B cell (primary cell): ENCODE results near the gene ANKRD11. TPM values are rescaled to one million over a fixed set of nuclear protein-coding genes. Genes with fewer than 3 reads are reported as not detected.

Experiments
- ATAC-seq: fragments of 200-7000 bp; cut with Tn5 transposase; one replicate; pipeline ENCODE4 v1.10.0; 2021; ENCODE audit warnings: low read depth, mild to moderate bottlenecking, moderate number of reproducible peaks, moderate library complexity
- CTCF ChIA-PET: fragments of 350-600 bp; sonication (Branson Sonifier 250); formaldehyde crosslinking; loops from one replicate; lab custom pipeline; 2021; ENCODE audit warnings: antibody characterized with exemption, inconsistent platforms; lab: Charles Lee
- POLR2A ChIA-PET: fragments of 350-600 bp; sonication (Branson Sonifier 250); formaldehyde crosslinking; loops from one replicate; lab custom pipeline; 2021; ENCODE audit warnings: antibody characterized with exemption; lab: Charles Lee
- DNase-seq: peaks from one replicate; pipeline ENCODE4 v3.0.0; 2013
- H2AFZ ChIP-seq: 2 replicates; pipeline ENCODE4 v1.6.1; 2012; ENCODE audit warnings: mild to moderate bottlenecking, low read depth, low read length; ENCODE audit not compliant: insufficient read depth, poor library complexity, severe bottlenecking
- H3K27ac ChIP-seq, 2 donors: 1 replicate in 1 of 2; 2 replicates in 1 of 2; pipeline ENCODE4 v1.5.1; 2012 to 2013; ENCODE audit warnings: low read length in 2 of 2, mild to moderate bottlenecking in 2 of 2, moderate library complexity in 1 of 2
- H3K27me3 ChIP-seq, 4 experiments: fragments of 200-600 bp in 1 of 4; sonication (generic) in 1 of 4; replicated peaks in 1 of 4; 1 replicate in 2 of 4; 2 replicates in 2 of 4; pipeline versions ENCODE4 v1.6.1 to v1.7.0; 2013 to 2016; ENCODE audit warnings: low read length in 3 of 4, mild to moderate bottlenecking in 2 of 4, mixed read lengths in 1 of 4, moderate library complexity in 1 of 4; ENCODE audit not compliant: insufficient read depth in 4 of 4, control insufficient read depth in 3 of 4; ENCODE audit errors: control extremely low read depth in 1 of 4
- H3K36me3 ChIP-seq, 2 experiments: replicated peaks in 1 of 2; 1 replicate in 1 of 2; 2 replicates in 1 of 2; pipeline versions ENCODE4 v1.6.1 to v1.7.1; 2013; ENCODE audit warnings: low read length in 1 of 2; ENCODE audit not compliant: insufficient read depth in 2 of 2, control insufficient read depth in 1 of 2; ENCODE audit errors: control extremely low read depth in 1 of 2, extremely low read depth in 1 of 2
- H3K4me1 ChIP-seq, 2 donors: fragments of 200-600 bp in 1 of 2; sonication (generic) in 1 of 2; 1 replicate in 1 of 2; 2 replicates in 1 of 2; pipeline versions ENCODE4 v1.5.1 to v1.6.1; 2013 to 2017; ENCODE audit warnings: low read length in 2 of 2; ENCODE audit not compliant: control insufficient read depth in 2 of 2, insufficient read depth in 2 of 2
- H3K4me2 ChIP-seq: replicated peaks from 2 replicates; pipeline ENCODE3; 2012; ENCODE audit warnings: mild to moderate bottlenecking, low read depth, low read length; ENCODE audit not compliant: poor library complexity, severe bottlenecking
- H3K4me3 ChIP-seq, 5 experiments: fragments of 200-600 bp in 1 of 5; sonication (generic) in 1 of 5; 1 replicate in 3 of 5; 2 replicates in 2 of 5; pipeline versions ENCODE4 v1.5.1 to v1.7.0; 2011 to 2016; ENCODE audit warnings: low read length in 4 of 5, mild to moderate bottlenecking in 4 of 5, low read depth in 2 of 5, control low read depth in 1 of 5, moderate library complexity in 1 of 5; ENCODE audit not compliant: insufficient read depth in 1 of 5; ENCODE audit errors: control extremely low read depth in 1 of 5, extremely low read depth in 1 of 5
- H3K79me2 ChIP-seq: fragments of 200-600 bp; sonication (generic); one replicate; pipeline ENCODE4 v1.6.0; 2016; ENCODE audit warnings: low read length; ENCODE audit not compliant: control insufficient read depth, insufficient read depth
- H3K9ac ChIP-seq: fragments of 200-600 bp; sonication (generic); 2 replicates; pipeline ENCODE4 v1.6.1; 2017; ENCODE audit warnings: mild to moderate bottlenecking, low read length, moderate library complexity
- H3K9me3 ChIP-seq, 3 donors: one replicate each; pipeline versions ENCODE4 v1.6.1 to v1.7.1; 2013; ENCODE audit warnings: low read length in 2 of 3; ENCODE audit not compliant: control insufficient read depth in 2 of 3, insufficient read depth in 1 of 3; ENCODE audit errors: control extremely low read depth in 1 of 3
- H4K20me1 ChIP-seq: 2 replicates; pipeline ENCODE4 v1.6.0; 2012; ENCODE audit warnings: mild to moderate bottlenecking, low read length; ENCODE audit not compliant: insufficient read depth, control insufficient read depth, poor library complexity, severe bottlenecking
- H3K27ac Mint-ChIP-seq: one replicate; pipeline ENCODE4 v1.8.0; 2021; ENCODE audit warnings: mixed read lengths
- H3K27me3 Mint-ChIP-seq: one replicate; pipeline ENCODE4 v1.8.0; 2021; ENCODE audit warnings: mixed read lengths
- H3K4me1 Mint-ChIP-seq: one replicate; pipeline ENCODE4 v1.8.0; 2021; ENCODE audit warnings: mixed read lengths
- H3K4me3 Mint-ChIP-seq: one replicate; pipeline ENCODE4 v1.8.0; 2021; ENCODE audit warnings: mixed read lengths
- H3K9me3 Mint-ChIP-seq: one replicate; pipeline ENCODE4 v1.8.0; 2022; ENCODE audit warnings: mixed read lengths; ENCODE audit not compliant: insufficient read depth
- CTCF ChIP-seq: fragments of 200-600 bp; IDR thresholded peaks from one replicate; pipeline ENCODE4 v1.8.0; 2022; ENCODE audit warnings: antibody characterized with exemption, mild to moderate bottlenecking
- EZH2 ChIP-seq: IDR thresholded peaks from 2 replicates; pipeline ENCODE4 v1.6.1; 2012; ENCODE audit warnings: borderline replicate concordance, low read depth, mild to moderate bottlenecking, moderate library complexity, low read length; ENCODE audit not compliant: insufficient read depth, poor library complexity, severe bottlenecking
- WGBS: methylation state at CpG from one replicate; pipeline ENCODE4 v1.1.5; 2013; ENCODE audit warnings: missing lambda C conversion rate; ENCODE audit not compliant: insufficient coverage; 5-methylcytosine and 5-hydroxymethylcytosine counted together
- intact Hi-C: fragments of 100-400 bp; cut with micrococcal nuclease; formaldehyde crosslinking; loops from one replicate; pipeline ENCODE4 v1.10.0; 2022
- polyA plus RNA-seq: library from polyadenylated mRNA; depleted of rRNA; stranded (reverse); fragments of >200 nt; gene quantifications from 2 replicates; pipeline ENCODE4 v1.2.3, GENCODE V29; 2012
- total RNA-seq, 2 donors: library from RNA; stranded (reverse); fragments of 120-200 nt in 1 of 2; gene quantifications; 1 replicate in 1 of 2; 2 replicates in 1 of 2; pipeline versions ENCODE4 v1.2.3 to v1.2.4, GENCODE V29; 2013 to 2022

The ANKRD11 gene
- total and polyA plus RNA-seq, 2 donors (not counting 1 experiment from before 2014, with no cell fraction given) = 67.9 to 314 TPM

- no peak for DNase-seq
- no peaks in the 10 kb centered on the region for H3K27me3 ChIP-seq
- H3K79me2 ChIP-seq = peaks cover 100% of the 10 kb centered on the region
- no peaks in the 10 kb centered on the region for H3K9me3 ChIP-seq
- no peak overlapping the region for H2AFZ ChIP-seq
- 100% methylated on average over 1 of the region's 2 CpGs for WGBS
- Mint-ChIP-seq H3K27ac (no peak overlapping the region), H3K27me3 (no peaks in the 10 kb centered on the region), H3K4me3 (no peak overlapping the region), H3K9me3 (no peaks in the 10 kb centered on the region), H3K4me1 (peaks cover 72% of the 10 kb centered on the region)
- H3K4me3 ChIP-seq = no peak overlapping the region
- H4K20me1 ChIP-seq = peaks cover 99% of the 10 kb centered on the region
- peaks cover 41 to 66% of the 10 kb centered on the region in 2 donors for H3K4me1 ChIP-seq
- ChIA-PET CTCF (interaction anchor here (1.5 kb wide), 1 partner anchor 138 kb away, joined by 3 read pairs; no protein-coding TSS in a partner anchor), POLR2A (no interaction called here)
- TF ChIP-seq EZH2 (no peak), CTCF (no peak)
- ATAC-seq = no peak
- no peak overlapping the region for H3K4me2 ChIP-seq
- no peak overlapping the region for H3K27ac ChIP-seq
- intact Hi-C loops = no loop called here
- no peaks in the 10 kb centered on the region for H3K36me3 ChIP-seq
- H3K9ac ChIP-seq = no peak overlapping the region
Observed at GRCh38 chr16:89472711-89473075, 17.7 kb downstream of the ANKRD11 start.

- ChIA-PET CTCF (interaction anchor here (0.9 kb wide), 1 partner anchor 16 kb away, joined by 3 read pairs; no protein-coding TSS in a partner anchor), POLR2A (no interaction called here)
- Mint-ChIP-seq H3K4me1 (peaks cover 58% of the 10 kb centered on the region), H3K9me3 (no peaks in the 10 kb centered on the region), H3K27ac (no peak overlapping the region), H3K27me3 (no peaks in the 10 kb centered on the region), H3K4me3 (no peak overlapping the region)
- no peak for DNase-seq
- no peak for ATAC-seq
- no peak overlapping the region for H3K4me2 ChIP-seq
- intact Hi-C loops = no loop called here
- peaks cover 89% of the 10 kb centered on the region for H3K79me2 ChIP-seq
- no peak overlapping the region for H3K4me3 ChIP-seq
- H3K27ac ChIP-seq = no peak overlapping the region
- H2AFZ ChIP-seq = no peak overlapping the region
- peaks cover 0 to 5% of the 10 kb centered on the region in 2 experiments for H3K36me3 ChIP-seq
- H4K20me1 ChIP-seq = peaks cover 94% of the 10 kb centered on the region
- no peaks in the 10 kb centered on the region for H3K9me3 ChIP-seq
- no peak overlapping the region for H3K9ac ChIP-seq
- H3K4me1 ChIP-seq = peaks cover 8 to 14% of the 10 kb centered on the region in 2 donors
- TF ChIP-seq EZH2 (no peak), CTCF (no peak)
- H3K27me3 ChIP-seq = no peaks in the 10 kb centered on the region
- WGBS = 98% methylated on average over 4 of the region's 7 CpGs
Observed at GRCh38 chr16:89467382-89467781, 23.0 kb downstream of the ANKRD11 start.
